Stimulated activated naive CD8-positive, alpha-beta T cell treated with anti-CD3 and anti-CD28 coated beads, Interleukin-15, Interleukin-2, amounts not matched to agents 100 ng/mL and 50 ng/mL, for 24 hours (primary cell): ENCODE data around the gene ADAMTS20.
"Not testable (repeated sequence)": the region's sequence is repeated elsewhere in the genome, so short reads cannot be mapped to it uniquely, and the experiment has no call there.

Source experiments
- H3K27ac Mint-ChIP-seq: one replicate; pipeline ENCODE4 v1.8.0; 2021; ENCODE audit warnings: mild to moderate bottlenecking, mixed read lengths
- H3K27me3 Mint-ChIP-seq: one replicate; pipeline ENCODE4 v1.8.0; 2021; ENCODE audit warnings: mixed read lengths
- H3K36me3 Mint-ChIP-seq: one replicate; pipeline ENCODE4 v1.8.0; 2021; ENCODE audit warnings: low read depth, mixed read lengths
- H3K4me1 Mint-ChIP-seq: one replicate; pipeline ENCODE4 v1.8.0; 2021; ENCODE audit warnings: low read depth, mixed read lengths
- H3K4me3 Mint-ChIP-seq: one replicate; pipeline ENCODE4 v1.8.0; 2021; ENCODE audit warnings: mild to moderate bottlenecking, mixed read lengths
- H3K9me3 Mint-ChIP-seq: one replicate; pipeline ENCODE4 v1.8.0; 2021; ENCODE audit warnings: mixed read lengths

ADAMTS20 gene

DNA sequence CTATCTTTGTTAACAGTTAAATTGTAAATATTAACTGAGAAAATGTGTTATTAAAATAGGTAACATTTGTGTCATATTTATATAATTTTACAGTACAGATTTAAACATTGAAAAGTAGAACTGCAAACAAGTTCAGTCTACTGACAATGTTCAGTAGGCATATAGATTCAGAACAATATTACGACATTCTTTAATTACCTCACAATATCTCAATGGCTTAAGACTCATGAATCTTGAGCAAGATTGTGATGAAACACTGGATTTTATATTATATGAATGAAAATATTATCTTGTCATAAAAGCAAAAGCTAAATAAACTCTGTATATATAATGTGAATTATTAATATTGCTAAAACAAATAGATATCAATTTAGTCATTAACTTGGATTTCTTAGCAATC is 194.9 kb downstream of the ADAMTS20 start:
- Mint-ChIP-seq H3K9me3 (peaks cover 3% of the 10 kb centered on the region), H3K27ac (no peak overlapping the region), H3K36me3 (no peaks in the 10 kb centered on the region), H3K4me1 (no peaks in the 10 kb centered on the region), H3K27me3 (no peaks in the 10 kb centered on the region), H3K4me3 (no peak overlapping the region)

DNA sequence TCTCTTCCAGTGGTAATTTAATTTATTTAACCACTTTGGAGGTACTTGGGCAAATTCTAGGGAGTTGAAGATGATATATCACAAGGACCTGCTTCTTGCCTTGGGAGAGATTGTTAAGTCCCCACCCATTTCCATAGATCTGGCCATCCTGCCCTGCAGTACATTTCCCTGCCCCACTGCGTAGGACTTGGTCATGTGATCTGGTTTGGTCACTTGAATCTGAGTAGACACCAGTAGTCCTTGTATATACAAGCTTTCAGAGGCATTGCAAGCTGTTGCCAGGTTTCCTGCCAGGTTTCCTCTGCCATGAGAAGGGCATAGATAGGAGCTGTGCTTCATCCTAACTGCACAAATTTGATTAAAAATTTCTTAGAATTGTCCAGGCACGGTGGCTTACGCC is 200.0 kb downstream of the ADAMTS20 start:
- H3K27me3 Mint-ChIP-seq: peaks cover 3% of the 10 kb centered on the region
- no peaks in the 10 kb centered on the region for H3K36me3 Mint-ChIP-seq
- no peak overlapping the region for H3K4me3 Mint-ChIP-seq
- no peaks in the 10 kb centered on the region for H3K4me1 Mint-ChIP-seq
- no peak overlapping the region for H3K27ac Mint-ChIP-seq
- H3K9me3 Mint-ChIP-seq: no peaks in the 10 kb centered on the region

DNA sequence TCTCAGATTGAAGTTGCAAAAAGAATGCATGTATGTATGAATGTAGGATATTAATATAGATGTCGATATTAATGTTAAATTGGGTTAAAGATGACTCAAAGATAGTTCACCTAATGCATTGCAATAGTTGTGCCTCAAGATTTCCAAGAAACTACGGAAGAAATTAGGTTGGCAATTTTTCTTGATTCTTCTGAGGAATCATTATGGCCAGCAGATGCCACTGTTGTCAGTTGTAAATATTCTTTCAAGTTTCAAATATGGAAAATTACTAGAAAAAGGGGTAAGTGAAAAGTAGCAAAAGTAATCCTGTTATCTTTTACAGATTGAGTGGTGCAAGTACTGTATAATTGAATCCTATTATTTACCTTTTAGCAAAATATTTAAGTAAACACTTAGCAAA is 202.1 kb downstream of the ADAMTS20 start:
- peaks cover 3% of the 10 kb centered on the region for H3K27me3 Mint-ChIP-seq
- no peak overlapping the region for H3K4me3 Mint-ChIP-seq
- H3K36me3 Mint-ChIP-seq: no peaks in the 10 kb centered on the region
- no peaks in the 10 kb centered on the region for H3K9me3 Mint-ChIP-seq
- no peak overlapping the region for H3K27ac Mint-ChIP-seq
- no peaks in the 10 kb centered on the region for H3K4me1 Mint-ChIP-seq

DNA sequence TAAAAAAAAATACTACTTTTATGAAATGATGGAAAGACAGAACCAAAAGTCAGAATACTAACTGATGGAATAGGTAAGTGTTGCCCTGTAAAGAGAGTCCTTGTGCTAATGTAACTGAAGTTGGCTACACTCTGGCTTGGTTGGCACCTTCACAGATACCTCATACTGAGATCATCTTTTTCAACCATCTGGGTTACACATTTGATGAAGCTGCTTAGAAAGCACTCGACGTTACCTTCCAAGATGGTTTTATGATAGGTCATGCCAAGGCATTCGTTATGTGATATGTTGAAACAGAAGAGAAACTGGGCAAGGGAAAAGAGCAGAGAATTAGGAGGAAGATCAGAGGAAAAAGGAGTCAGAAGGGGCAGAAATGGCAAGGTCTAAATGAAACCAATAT is 203.8 kb downstream of the ADAMTS20 start:
- no peaks in the 10 kb centered on the region for H3K4me1 Mint-ChIP-seq
- no peak overlapping the region for H3K27ac Mint-ChIP-seq
- H3K4me3 Mint-ChIP-seq: no peak overlapping the region
- H3K36me3 Mint-ChIP-seq: no peaks in the 10 kb centered on the region
- peaks cover 4% of the 10 kb centered on the region for H3K9me3 Mint-ChIP-seq
- H3K27me3 Mint-ChIP-seq: peaks cover 3% of the 10 kb centered on the region

DNA sequence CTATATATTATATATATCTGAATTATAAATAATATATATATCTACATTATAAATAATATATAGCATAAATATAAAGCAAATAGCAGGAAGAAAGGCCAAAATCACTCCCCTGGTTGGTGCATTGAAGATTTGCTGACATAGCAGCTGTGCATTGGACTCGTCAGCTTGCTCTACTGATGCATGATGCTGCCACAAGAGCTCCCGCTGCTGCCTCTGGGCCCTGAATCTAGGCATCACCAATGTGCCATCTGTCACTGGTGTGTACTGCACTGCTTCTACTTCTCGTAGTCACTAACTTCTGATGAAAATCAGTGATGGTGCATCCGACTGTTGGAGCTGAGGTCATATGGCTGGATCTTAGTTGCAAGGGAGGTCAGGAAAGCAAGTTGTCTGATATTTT is 205.0 kb downstream of the ADAMTS20 start:
- Mint-ChIP-seq H3K9me3 (peaks cover 8% of the 10 kb centered on the region), H3K36me3 (no peaks in the 10 kb centered on the region), H3K27ac (no peak overlapping the region), H3K4me1 (no peaks in the 10 kb centered on the region), H3K27me3 (peaks cover 3% of the 10 kb centered on the region), H3K4me3 (no peak overlapping the region)

DNA sequence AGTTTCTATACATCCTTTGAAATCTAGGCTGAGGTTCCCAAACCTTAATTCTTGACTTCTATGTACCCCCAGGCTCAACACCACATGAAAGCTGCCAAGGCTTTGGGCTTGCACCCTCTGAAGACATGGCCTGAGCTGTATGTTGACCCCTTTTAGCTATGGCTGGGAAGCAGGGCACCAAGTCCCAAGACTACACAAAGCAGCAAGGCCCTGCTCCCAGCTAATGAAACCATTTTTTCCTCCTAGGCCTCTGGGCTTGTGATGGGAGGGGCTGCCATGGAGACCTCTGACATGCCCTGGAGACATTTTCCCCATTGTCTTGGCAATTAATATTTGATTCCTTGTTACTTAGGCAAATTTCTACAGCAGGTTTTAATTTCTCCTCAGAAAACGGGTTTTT is 207.0 kb downstream of the ADAMTS20 start:
- Mint-ChIP-seq H3K27ac (no peak overlapping the region), H3K4me1 (no peaks in the 10 kb centered on the region), H3K27me3 (no peaks in the 10 kb centered on the region), H3K36me3 (no peaks in the 10 kb centered on the region), H3K9me3 (peaks cover 8% of the 10 kb centered on the region), H3K4me3 (no peak overlapping the region)

DNA sequence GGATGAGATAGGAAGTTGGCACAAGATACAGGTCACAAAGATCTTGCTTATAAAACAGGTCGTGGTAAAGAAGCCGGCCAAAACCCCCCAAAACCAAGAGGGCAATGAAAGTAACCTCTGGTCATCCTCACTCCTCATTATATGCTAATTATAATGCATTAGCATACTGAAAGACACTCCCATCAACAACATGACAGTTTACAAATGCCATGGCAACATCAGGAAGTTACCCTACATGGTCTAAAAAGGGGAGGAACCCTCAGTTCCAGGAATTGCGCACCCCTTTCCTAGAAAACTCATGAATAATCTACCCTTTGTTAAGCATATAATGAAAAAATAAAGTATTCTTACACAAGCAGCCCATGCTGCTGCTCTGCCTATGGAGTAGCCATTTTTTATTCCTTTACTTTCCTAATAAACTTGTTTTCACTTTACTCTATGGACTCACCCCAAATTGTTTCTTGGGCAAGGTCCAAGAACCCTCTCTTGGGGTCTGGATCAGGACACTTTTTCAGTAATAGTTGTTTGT is 210.2 kb downstream of the ADAMTS20 start:
- H3K27me3 Mint-ChIP-seq, H3K4me3 Mint-ChIP-seq, H3K36me3 Mint-ChIP-seq, H3K9me3 Mint-ChIP-seq, H3K27ac Mint-ChIP-seq, H3K4me1 Mint-ChIP-seq: not testable (repeated sequence)

DNA sequence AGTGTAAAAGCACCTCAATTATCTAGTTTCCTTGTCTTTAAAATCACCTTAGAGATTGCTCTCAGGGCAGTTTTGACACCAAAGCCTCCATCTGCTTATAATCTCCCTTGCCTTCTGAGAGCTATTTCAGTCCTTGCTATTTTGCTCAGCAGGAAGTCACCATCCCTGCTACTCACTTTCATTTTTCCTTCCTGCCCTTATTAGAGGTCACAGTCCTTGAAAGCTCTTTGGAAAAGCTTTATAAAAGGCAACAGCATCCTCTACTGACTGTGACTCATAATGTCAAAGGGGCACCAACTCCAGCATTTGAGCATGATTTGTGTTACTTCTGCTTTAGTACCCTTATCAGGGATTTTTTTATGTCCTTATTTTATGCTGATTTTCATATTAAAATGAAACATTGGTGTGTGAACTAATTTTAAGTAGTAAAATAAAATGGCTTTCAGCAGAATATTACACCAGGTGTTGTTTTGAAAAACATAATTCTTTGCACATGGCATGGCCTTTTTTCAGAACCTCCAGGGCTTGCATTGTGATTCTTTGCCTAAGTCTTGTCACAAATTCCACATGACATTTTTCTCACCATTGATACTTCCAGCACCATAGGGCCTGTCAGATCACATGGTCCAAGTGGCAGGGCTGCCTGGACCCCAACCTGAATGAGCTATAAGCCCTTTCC is 213.0 kb downstream of the ADAMTS20 start:
- H3K4me3 Mint-ChIP-seq: no peak overlapping the region

DNA sequence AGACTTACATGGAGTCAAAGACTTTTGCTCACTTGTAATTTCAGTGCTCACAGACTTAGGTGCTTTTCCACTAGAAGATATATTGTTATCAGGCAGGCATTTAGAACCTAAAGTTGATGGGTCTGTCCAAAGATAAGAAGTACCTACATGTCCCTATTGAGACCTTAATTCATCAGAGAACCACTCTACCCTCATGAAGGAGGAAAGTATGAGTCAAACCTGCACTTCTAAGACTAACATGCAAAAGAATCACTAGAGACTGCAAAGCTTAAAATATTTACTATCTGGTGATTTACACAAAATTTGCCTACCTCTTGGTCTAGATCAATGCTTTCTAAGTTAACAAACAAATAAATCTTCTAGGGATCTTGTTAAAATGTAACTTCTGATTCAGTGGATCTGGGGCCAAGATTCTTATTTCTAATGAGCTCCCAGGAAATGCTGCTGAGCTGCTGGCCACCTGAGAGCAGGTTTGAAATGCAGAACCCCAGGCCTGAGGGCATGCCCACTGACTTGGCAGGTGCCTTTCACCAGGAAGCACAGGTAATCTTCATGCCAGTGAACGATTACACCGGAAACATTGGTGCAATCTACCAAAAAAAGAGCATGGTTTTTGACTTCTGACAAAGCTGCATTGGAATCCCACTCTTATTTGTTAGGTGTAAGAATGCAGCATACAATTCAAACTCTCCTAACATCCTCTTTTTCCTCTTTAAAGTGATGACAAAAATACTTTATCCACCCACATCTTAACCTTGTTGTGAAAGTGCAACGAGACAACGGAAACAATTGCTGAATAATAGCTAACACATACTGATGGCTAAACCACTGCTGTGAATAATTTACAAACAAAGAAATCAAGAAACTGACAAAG is 214.2 kb downstream of the ADAMTS20 start:
- Mint-ChIP-seq H3K4me1 (no peaks in the 10 kb centered on the region), H3K27ac (peak overlapping the region; percentile 29), H3K9me3 (peaks cover 4% of the 10 kb centered on the region), H3K4me3 (no peak overlapping the region), H3K27me3 (peaks cover 3% of the 10 kb centered on the region), H3K36me3 (no peaks in the 10 kb centered on the region)

More for the DNA sequence above, 213.0 kb downstream of the ADAMTS20 start:
- peaks cover 7% of the 10 kb centered on the region for H3K9me3 Mint-ChIP-seq
- H3K27ac Mint-ChIP-seq: no peak overlapping the region
- peaks cover 3% of the 10 kb centered on the region for H3K27me3 Mint-ChIP-seq
- H3K4me1 Mint-ChIP-seq: no peaks in the 10 kb centered on the region
- H3K36me3 Mint-ChIP-seq: no peaks in the 10 kb centered on the region

DNA sequence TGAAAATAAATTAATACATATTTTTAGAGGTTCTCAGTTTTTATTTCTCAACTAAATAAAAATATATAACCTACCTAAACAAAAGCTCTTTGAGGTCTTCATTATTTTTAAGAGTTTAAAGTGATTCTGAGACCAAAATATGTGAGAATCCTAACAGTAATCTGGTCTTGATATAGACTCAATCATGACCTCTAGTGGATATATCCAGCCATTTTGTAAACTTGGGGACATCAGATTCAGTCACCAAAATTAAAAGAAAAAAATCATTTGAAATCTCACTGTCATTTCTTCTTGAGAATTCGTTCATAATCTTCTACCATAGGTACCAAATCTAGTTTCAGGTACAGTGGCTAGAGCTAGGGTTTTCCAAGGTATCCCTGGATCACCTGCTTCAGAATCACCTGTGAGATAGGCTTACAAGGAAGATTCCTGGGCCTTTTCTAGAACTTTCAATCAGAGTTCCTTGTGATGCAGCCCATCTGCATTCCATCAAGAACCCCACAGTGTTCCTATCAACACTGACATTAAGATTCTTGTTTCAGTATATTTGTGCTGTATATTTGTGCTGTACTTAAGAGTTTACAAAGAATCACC is 214.9 kb downstream of the ADAMTS20 start:
- Mint-ChIP-seq H3K27me3 (peaks cover 3% of the 10 kb centered on the region), H3K4me1 (no peaks in the 10 kb centered on the region), H3K36me3 (no peaks in the 10 kb centered on the region), H3K27ac (no peak overlapping the region), H3K9me3 (no peaks in the 10 kb centered on the region), H3K4me3 (no peak overlapping the region)

DNA sequence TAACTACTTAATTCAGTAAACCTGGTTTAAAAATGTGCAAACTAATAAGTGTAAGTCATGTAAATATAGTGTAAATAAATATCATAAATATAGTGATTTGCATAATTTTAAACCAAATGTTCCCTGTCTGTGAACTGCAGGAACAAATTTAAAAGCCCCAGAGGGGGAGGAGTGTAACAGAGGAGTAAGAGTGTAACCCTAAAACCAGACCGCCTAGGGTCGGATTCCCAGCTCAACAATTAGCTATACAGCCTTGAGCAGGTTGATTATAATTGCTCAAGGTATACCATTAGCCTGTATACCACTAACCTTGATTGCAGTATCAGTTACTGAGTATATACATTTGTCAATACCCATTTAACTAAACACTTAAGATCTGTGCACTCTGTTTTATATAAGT is 218.4 kb downstream of the ADAMTS20 start:
- Mint-ChIP-seq H3K4me1 (no peaks in the 10 kb centered on the region), H3K4me3 (no peak overlapping the region), H3K27me3 (peaks cover 3% of the 10 kb centered on the region), H3K9me3 (no peaks in the 10 kb centered on the region), H3K36me3 (no peaks in the 10 kb centered on the region), H3K27ac (no peak overlapping the region)

DNA sequence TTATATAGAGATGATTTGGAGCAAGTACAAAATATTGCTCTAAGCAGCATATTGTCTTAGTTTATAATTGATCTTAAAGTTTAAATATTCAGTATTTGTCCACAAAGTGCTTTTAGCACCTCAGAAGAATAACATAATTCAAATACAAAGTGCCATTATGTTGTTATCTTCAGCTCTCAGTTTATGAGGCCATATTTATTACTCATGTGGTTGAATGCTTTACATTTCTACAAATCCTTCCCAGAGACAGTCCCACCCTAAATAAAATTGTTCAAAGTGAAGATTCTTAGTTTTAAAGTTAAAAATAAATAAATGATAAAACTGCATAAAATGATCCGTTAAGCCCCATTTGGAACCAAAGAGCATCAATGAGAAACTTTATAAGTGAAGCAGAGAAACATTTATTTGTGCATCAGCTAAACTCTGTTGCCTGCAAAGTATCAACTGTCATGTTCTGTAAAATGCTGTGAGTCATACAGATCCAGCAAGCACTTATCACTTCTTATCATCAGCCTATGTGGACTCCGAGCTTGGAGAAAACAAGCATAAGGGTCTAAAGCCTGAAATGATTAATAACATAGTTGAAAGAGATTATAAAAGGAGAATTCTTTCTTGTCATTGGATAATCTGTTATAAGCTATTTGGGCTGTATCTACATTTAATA is 218.9 kb downstream of the ADAMTS20 start:
- H3K9me3 Mint-ChIP-seq: no peaks in the 10 kb centered on the region
- no peaks in the 10 kb centered on the region for H3K36me3 Mint-ChIP-seq
- peaks cover 3% of the 10 kb centered on the region for H3K27me3 Mint-ChIP-seq
- H3K4me1 Mint-ChIP-seq: no peaks in the 10 kb centered on the region
- H3K4me3 Mint-ChIP-seq: no peak overlapping the region
- no peak overlapping the region for H3K27ac Mint-ChIP-seq

DNA sequence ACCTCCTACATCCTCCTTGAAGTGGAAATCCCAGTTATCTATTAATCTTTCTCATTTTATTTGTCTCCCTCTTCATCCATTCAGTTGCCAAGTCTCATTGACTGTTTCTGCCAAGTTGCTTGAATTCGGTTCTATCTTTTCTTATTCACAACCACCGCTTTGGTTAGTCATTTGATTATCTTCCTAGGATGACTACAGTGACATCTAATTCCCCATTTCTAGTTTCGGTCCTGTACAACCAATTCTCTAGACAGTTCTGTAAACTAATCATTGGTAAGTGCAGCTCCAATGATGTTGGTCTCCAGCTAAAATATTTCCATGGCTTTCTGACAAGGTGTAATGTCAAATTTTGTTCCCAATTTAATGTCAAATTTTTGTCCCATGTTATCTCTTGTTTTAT is 220.1 kb downstream of the ADAMTS20 start:
- no peak overlapping the region for H3K27ac Mint-ChIP-seq
- H3K4me3 Mint-ChIP-seq: no peak overlapping the region
- no peaks in the 10 kb centered on the region for H3K9me3 Mint-ChIP-seq
- H3K36me3 Mint-ChIP-seq: no peaks in the 10 kb centered on the region
- H3K4me1 Mint-ChIP-seq: no peaks in the 10 kb centered on the region
- H3K27me3 Mint-ChIP-seq: peaks cover 3% of the 10 kb centered on the region

DNA sequence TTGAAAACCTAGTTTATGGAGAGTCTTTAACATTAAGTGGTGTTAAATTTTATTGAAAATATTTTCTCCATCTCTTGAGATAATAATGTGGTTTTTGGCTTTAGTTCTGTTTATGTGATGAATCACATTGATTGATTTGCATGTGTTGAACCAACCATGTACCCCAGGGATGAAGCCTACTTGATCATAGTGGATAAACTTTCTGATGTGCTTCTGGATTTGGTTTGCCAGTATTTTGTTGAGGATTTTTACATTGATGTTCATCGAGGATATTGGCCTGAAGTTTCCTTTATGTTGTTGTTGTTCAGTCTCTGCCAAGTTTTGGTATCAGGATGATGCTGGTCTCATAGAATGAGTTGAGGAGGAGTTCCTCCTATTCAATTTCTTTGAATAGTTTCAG is 222.6 kb downstream of the ADAMTS20 start:
- no peak overlapping the region for H3K4me3 Mint-ChIP-seq
- H3K4me1 Mint-ChIP-seq: no peaks in the 10 kb centered on the region
- no peaks in the 10 kb centered on the region for H3K36me3 Mint-ChIP-seq
- no peaks in the 10 kb centered on the region for H3K9me3 Mint-ChIP-seq
- no peak overlapping the region for H3K27ac Mint-ChIP-seq
- no peaks in the 10 kb centered on the region for H3K27me3 Mint-ChIP-seq

DNA sequence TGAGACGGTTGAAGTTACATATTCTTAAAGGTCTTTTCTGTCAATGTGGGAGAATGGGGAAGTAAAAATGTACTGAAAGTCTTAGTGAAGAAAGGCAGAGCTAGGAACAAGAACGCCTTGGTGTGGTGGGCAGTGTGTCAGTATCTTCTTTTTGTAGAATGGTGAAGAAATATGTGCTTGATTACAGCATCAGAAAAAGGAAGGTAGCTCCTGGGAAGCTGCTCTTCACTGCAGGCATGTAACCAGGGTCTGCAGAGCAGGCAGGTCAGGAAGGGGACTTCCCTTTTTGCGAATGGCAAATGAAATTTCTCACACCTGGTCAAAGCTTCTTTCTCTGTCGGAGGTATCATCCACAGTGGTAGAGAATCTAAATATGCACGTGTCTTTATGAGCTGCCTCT is 226.2 kb downstream of the ADAMTS20 start:
- no peaks in the 10 kb centered on the region for H3K4me1 Mint-ChIP-seq
- no peak overlapping the region for H3K27ac Mint-ChIP-seq
- no peaks in the 10 kb centered on the region for H3K9me3 Mint-ChIP-seq
- no peaks in the 10 kb centered on the region for H3K36me3 Mint-ChIP-seq
- no peaks in the 10 kb centered on the region for H3K27me3 Mint-ChIP-seq
- no peak overlapping the region for H3K4me3 Mint-ChIP-seq
